GM18502 (cell line): ENCODE measurements around the gene METTL18.
A peak's percentile ranks its signal among the peaks of the same experiment; 100 is the strongest.
"Not testable (repeated sequence)": the region's sequence is repeated elsewhere in the genome, so short reads cannot be mapped to it uniquely, and the experiment has no call there.

ENCODE experiments used
- ATAC-seq: cut with Tn5 transposase; IDR thresholded peaks from one replicate; pipeline ENCODE4 v1.9.1; 2021; ENCODE audit warnings: mild to moderate bottlenecking; ENCODE audit not compliant: unreplicated experiment, poor library complexity

Gene METTL18

DNA sequence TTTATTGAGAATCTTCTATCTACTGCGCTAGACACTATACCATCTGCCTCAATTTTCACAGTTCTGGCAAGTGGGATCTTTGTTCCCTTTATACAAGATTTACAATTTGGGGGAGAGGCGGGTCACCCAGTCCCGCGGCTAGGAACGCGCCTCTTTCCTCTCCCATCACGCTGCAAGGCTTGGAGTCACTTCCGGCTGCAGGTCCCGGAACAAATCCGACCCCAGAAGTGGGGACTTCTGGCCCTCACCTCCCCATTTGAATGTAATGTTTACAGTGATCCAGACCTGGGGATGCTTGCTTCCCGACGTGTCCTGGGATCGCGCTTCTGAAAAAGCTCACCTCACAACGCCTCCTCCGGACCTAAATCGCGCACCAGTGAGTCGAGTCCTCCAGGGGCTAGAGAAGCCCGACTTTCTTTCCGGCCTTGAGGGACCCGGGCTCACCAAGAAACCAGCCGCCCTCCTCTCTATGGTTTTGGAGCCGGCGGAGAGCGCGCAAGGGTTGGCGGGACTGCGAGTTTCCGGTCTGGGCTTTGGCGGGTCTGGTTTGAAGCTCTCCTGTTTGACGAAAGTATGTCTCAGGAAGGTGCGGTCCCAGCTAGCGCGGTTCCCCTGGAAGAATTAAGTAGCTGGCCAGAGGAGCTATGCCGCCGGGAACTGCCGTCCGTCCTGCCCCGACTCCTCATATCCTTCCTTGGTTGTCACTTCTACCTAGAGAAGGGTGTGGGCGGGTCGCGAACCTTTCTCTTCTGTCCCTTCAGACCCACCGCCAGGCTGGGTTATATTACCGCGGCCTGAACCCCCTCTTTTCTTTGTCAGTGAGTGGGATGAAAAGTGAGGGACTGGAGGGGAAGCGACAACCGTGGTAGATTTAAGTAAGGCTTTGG is at the start of gene METTL18:
Gene METTL18, minus strand, starts transcription at position 378 of the 887 bp plus-strand sequence. CDS start 1,212 bp downstream, outside the sequence.
- peak; percentile 96 for ATAC-seq

DNA sequence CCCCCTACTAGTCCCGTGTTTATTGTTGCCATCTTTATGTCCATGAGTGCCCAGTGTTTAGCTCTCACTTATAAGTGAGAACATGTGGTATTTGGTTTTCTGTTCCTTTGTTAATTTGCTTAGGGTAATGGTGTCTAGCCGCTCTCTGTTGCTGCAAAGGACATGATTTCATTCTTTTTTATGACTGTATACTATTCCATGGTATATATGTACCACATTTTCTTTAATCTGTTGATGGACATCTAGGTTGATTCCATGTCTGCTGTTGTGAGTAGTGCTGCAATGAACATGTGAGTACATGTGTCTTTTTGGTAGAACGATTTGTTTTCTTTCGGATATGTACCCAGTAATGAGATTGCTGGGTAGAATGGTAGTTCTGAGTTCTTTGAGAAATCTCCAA is 44.2 kb upstream of the METTL18 start:
- ATAC-seq, result no peak

GRCh38 chr1:169836198-169836597 is 41.5 kb upstream of the METTL18 start:
- no peak for ATAC-seq

DNA sequence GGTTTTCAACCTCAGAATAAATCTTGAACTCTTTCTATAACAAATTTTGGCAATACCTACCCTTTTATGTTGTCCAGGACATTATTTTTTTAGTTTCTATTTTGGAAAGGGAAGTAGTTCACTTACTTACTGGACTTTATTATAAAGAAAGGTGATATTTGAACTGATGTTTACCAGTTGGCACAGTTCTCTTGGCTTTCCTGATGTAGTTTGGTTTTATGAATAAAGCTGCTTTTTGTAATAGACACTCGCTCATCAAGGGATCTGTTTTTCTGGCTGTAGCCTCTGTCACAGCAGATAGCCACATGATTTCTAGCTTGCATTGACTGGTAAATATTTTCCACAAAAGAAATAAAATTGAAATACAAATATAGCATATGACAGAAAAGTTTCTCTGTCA is 40.9 kb upstream of the METTL18 start:
- ATAC-seq, result no peak

DNA sequence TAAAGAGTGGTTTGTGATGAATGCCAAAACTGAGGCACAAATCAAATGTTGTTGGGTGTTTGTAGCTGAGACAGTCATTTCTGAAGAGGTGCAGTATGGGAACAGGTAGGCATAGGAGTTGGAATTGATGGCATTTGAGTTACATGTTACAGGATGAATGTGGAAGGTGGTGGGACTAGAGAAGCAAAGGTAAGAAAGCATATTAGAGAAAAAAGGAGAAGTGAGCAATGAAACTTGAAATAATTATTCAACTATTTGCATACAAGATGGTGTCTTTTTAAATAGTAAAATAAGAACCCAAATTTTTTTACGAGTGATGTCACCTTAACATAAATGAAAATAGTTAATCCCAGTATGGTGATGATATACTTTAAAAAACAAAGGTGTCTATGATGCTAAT is 40.2 kb upstream of the METTL18 start:
- no peak for ATAC-seq

GRCh38 chr1:169833179-169833901 is 38.6 kb upstream of the METTL18 start:
- ATAC-seq, result no peak

DNA sequence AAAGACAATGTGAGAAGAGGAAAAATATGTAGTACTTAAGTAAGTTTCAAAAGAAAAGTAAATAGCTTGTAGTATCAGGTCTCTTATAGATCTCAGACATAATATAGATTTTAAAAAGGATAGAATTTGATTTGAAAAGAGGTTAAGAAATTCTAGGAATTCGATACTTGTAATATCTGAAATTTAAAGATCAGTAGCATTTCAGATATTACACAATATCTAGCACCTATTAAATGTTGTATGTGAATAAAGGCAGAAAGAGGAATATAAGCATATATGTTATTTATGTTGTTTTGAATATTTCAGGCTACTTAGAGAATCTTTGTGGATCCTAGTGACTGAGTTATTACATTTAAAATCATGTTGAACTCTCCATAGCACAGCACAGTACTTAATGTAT is 35.0 kb upstream of the METTL18 start:
- no peak for ATAC-seq

- ATAC-seq, result no peak
These were observed 29.4 kb upstream of the METTL18 start for GRCh38 chr1:169824153-169824552.

GRCh38 chr1:169821500-169821899 is 26.8 kb upstream of the METTL18 start:
- no peak for ATAC-seq

DNA sequence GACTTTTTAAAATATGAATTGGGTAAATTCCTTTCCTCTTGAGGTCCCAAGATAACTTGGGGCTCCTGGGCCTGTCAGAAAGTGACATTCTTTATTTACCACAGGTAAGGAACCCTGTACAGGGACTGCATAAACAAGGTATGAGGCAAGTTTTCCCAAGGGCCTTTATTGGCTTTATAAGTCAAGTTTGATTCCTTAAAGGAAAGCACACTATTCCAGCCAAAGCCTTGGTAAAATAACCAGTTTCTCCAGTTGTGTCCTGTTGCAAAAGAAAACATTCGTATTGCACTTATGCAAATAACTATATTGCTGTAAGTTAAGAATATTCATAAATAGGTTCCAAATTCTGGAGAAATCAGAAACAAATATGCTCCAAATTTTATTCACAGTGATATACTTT is 21.9 kb upstream of the METTL18 start:
- no peak for ATAC-seq

DNA sequence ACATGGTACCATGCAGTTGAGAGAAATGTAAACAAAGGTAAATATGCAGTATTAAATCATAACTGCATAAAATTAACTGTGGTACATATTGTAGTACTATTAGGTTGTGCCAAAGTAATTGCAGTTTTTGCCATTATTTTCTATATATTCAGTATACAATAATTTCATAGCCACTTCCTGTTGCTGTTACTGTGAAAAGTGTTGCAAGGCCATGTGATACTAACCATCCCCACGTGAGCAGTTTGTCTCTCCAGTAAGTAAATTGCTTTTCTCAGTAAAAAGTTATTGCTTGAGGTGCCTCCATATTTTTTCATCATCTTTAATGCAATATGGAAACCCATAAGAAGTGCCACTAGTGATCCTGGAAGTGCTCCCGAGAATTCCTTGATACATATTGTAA is 19.6 kb upstream of the METTL18 start:
- ATAC-seq, result no peak

DNA sequence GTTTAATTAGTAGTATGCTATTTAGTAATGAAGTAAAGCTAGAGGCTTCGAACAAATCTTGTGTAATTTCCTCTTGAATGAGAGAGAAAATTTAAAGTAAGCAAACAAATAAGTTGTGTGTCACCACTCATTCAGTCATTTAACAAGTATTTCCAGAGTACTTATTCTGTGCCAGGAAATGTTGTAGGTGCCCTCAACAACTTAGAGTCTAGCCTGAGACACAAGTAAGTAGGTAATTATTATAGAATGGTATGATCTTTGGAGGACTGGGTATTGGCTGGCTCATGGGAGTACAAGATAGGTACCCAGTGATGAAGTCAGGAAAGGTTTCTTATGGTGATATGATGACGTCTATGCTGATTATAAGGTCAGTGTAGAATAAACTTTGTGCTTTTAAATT is 17.4 kb upstream of the METTL18 start:
- no peak for ATAC-seq

DNA sequence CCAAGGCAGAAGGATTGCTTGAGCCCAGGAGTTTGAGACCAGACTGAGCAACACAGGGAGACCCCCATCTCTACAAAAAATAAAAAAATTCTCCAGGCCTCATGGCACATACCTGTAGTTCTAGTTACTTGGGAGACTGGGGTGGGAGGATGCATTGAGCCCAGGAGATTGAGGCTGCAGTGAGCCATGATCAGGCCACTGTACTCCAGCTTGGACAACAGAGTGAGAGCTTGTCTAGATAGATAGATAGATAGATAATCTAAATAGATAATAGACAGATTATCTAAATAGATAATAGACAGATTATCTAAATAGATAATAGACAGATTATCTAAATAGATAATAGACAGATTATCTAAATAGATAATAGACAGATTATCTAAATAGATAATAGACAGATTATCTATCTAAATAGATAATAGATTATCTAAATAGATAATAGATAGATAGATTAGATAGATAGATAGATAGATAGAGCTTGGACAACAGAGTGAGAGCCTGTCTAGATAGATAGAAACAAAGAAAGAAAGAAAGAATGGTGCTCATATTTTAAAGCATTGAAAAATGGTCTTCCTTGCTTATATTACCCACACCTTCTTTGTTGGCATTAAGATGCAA is 16.8 kb upstream of the METTL18 start:
- ATAC-seq, result not testable (repeated sequence)

DNA sequence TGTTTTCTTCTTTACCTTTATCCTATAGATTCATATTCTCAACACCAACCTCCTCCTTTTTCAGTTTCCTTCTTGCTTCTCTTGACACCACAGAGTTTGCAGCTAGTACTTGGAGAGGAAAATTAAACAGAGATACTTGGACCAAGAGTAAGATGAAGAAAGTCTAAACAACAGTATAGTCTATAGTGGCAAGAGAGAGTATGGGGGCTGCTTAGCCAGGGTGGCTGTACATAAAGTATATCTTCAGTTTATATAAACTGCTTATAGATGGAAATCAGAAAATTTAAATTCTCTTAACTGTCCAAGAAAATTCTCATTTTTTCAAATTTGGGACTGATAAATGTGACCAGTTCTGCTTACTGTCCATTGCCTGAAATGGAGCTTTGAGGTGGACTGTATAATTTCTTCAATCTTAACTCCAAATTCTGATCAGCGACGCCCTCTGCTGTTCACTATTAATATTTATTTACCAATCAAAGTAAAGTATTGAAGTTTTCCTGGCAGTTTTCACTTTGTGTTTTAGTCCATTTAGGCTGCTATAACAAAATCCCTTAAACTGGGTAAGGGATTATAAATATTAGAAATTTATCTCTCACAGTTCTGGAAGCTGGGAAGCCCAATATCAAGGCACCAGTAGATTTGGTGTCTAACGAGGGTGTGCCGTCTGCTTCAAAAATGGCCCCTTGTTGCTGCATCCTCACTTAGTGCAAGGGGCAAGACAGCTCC is 14.8 kb upstream of the METTL18 start:
- no peak for ATAC-seq

GRCh38 chr1:169804941-169805340 is 10.2 kb upstream of the METTL18 start:
- no peak for ATAC-seq

GRCh38 chr1:169802888-169803287 is 8.2 kb upstream of the METTL18 start:
- ATAC-seq, result no peak

DNA sequence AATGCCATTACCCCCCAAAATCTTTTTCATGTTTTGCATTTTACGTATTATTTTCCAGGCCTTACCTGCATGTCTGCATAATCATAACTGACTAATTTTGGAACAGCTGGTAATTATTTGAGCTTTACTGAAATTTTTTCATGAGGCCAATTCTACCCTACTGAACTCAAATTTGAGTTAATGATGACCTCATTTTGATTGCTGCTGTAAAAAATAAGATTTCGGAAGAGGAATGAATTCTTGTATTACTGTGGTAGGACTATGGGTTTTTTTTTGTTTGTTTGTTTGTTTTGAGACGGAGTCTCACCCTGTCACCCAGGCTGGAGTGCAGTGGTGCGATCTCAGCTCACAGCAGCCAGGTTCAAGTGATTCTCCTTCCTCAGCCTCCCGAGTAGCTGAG is 2.6 kb upstream of the METTL18 start:
- no peak for ATAC-seq

DNA sequence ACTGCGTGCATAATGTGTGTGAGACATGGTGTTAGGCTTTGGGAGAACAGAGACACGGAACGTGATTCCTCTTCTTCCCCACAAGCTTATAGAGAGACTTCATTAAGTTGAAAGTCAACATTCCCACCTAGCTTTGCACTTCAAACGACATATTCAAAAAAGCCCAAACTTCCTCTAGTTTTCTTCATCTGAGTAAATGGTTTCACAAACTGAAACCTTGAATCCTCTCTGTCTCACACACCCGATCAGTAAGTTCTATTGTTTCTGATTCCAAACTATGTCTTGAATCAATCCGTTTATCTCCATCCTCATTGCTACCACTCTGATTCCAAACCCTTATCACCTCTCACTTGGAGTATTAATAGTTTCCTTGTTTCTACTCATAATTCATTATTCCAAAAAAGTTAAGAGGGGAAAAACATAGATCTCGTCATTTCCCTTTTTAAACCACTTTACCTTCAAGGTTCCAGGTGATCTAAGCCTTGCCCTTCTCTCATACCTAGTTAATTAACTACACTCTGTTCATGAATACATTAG is 1.6 kb upstream of the METTL18 start:
- no peak for ATAC-seq

- no peak for ATAC-seq
These were observed 980 bp upstream of the METTL18 start for GRCh38 chr1:169795687-169796086.

GRCh38 chr1:169793730-169794129 is 977 bp downstream of the METTL18 start:
- no peak for ATAC-seq
